Activated T-cell treated with anti-CD3 and anti-CD28 coated beads, Interleukin-2, amount 50 U/mL, for 72 hours (primary cell): ENCODE data around the gene TBC1D22B. TPM values are rescaled to one million over a fixed set of nuclear protein-coding genes. Genes with fewer than 3 reads are reported as not detected.

ENCODE experiments used
- ATAC-seq, 2 donors: fragments of 150-1000 bp; cut with Tn5 transposase; replicated peaks in 1 of 2; 2 replicates each; pipeline ENCODE4 v1.10.0; 2021; ENCODE audit warnings: moderate library complexity in 2 of 2, mild to moderate bottlenecking in 1 of 2
- DNase-seq, 2 donors: peaks; one replicate each; pipeline ENCODE4 v3.0.0; 2021 to 2022; ENCODE audit warnings: mixed read lengths in 1 of 2
- H3K27ac Mint-ChIP-seq: one replicate; pipeline ENCODE4 v1.8.0; 2022; ENCODE audit warnings: mild to moderate bottlenecking, moderate library complexity, mixed read lengths
- H3K27me3 Mint-ChIP-seq: one replicate; pipeline ENCODE4 v1.8.0; 2022; ENCODE audit warnings: low read depth, mixed read lengths
- H3K36me3 Mint-ChIP-seq, 2 donors: one replicate each; pipeline ENCODE4 v1.8.0; 2022; ENCODE audit warnings: mixed read lengths in 2 of 2, mild to moderate bottlenecking in 1 of 2; ENCODE audit not compliant: insufficient read depth in 2 of 2
- H3K4me1 Mint-ChIP-seq: one replicate; pipeline ENCODE4 v1.8.0; 2022; ENCODE audit warnings: low read depth, mixed read lengths
- H3K4me3 Mint-ChIP-seq, 2 donors: one replicate each; pipeline ENCODE4 v1.8.0; 2022; ENCODE audit warnings: mild to moderate bottlenecking in 2 of 2, mixed read lengths in 2 of 2, moderate library complexity in 2 of 2
- H3K9me3 Mint-ChIP-seq, 2 donors: one replicate each; pipeline ENCODE4 v1.8.0; 2022; ENCODE audit warnings: mixed read lengths in 2 of 2
- total RNA-seq, 2 donors: library from RNA; stranded (reverse); gene quantifications; one replicate each; pipeline ENCODE4 v1.2.3, GENCODE V29; 2022

Gene TBC1D22B
- total RNA-seq, 2 donors from 2014 or later: 23.2 to 24.4 TPM

GRCh38 chr6:37261198-37261597 is 3.6 kb downstream of the TBC1D22B start:
- Mint-ChIP-seq H3K27me3 (no peaks in the 10 kb centered on the region), H3K4me1 (peaks cover 85% of the 10 kb centered on the region), H3K27ac (peak overlapping the region; percentile 33), H3K4me3 (peak overlapping the region; percentile 30 to 65), H3K36me3 (peaks cover 1 to 7% of the 10 kb centered on the region in 2 donors), H3K9me3 (no peaks in the 10 kb centered on the region)
- DNase-seq (no peak), ATAC-seq (no peak)

DNA sequence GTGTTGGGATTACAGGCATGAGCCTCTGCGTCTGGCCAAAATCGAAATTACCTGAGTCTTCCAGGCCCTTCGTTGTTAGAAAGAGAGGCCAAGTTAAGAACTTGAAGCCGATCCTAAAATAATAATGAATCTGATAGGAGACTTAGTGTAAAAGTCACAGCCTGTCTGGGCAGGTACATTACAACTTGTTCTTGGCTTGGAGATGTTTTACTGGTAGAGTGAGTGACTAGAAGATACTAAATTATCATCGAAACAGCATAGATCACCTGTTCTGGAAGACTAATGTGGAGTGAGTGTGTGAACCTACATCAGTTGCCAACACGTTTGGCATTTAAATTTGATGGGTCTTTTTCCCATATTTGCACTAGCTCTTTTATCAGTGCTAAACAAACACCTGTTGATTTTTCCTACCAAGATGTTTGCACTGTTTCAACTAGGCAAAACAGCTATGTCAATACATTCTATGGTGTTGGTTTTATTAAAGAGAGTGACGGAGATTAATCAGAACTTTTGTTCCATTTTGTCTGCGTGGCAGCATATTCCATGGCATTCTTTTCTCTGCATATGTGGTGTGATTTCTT is 5.0 kb downstream of the TBC1D22B start:
- Mint-ChIP-seq H3K4me1 (peaks cover 75% of the 10 kb centered on the region), H3K9me3 (no peaks in the 10 kb centered on the region), H3K4me3 (peak overlapping the region in 1 of 2 donors; percentile 4), H3K36me3 (peaks cover 1 to 7% of the 10 kb centered on the region in 2 donors), H3K27ac (no peak overlapping the region), H3K27me3 (no peaks in the 10 kb centered on the region)
- no peak for DNase-seq
- ATAC-seq: no peak

DNA sequence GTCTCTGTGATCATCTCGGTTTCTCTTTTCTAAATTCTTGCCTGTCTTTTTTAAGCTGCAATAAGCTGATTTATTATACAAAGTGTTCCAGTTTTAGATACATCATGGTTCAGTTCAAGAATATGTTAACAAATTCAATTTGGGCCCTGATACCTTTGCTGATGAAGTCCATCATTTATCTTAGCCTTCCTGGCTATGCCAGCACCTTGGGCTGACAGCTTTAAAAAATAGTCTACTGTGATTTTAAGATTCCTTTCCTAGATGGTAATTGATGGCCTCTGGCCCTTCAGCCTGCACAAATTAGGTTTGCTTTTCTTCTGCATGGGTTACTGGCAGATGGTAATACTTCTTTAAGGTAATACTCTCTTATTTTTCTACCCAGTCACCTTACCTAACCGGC is 7.4 kb downstream of the TBC1D22B start:
- ATAC-seq (no peak), DNase-seq (no peak)
- no peaks in the 10 kb centered on the region for H3K9me3 Mint-ChIP-seq
- peak overlapping the region in 1 of 2 donors; percentile 2 for H3K4me3 Mint-ChIP-seq
- H3K4me1 Mint-ChIP-seq: peaks cover 70% of the 10 kb centered on the region
- H3K27ac Mint-ChIP-seq: peak overlapping the region; percentile 27
- no peaks in the 10 kb centered on the region for H3K27me3 Mint-ChIP-seq
- peaks cover 3 to 8% of the 10 kb centered on the region in 2 donors for H3K36me3 Mint-ChIP-seq

DNA sequence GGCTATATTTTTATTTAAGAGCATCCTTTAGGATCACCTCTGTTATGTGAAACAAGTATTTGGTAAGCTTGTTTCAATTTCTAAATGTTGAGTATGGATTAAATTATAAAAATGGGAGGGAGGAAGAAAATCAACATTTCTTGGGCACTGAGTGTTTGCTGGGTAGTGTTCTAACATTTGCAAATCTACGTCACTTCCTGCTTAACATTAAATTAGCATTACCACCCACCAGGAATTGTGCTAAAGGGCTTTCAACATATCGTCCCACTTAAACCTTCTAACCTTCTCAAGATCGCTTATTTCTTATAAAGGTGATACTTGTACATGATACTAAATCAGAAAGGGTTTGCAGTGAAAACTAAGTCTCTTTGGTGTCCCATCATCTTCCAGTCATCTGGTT is 8.3 kb downstream of the TBC1D22B start:
- no peaks in the 10 kb centered on the region for H3K9me3 Mint-ChIP-seq
- peaks cover 61% of the 10 kb centered on the region for H3K4me1 Mint-ChIP-seq
- DNase-seq (no peak), ATAC-seq (no peak)
- no peak overlapping the region for H3K4me3 Mint-ChIP-seq
- H3K36me3 Mint-ChIP-seq: peaks cover 3 to 9% of the 10 kb centered on the region in 2 donors
- no peaks in the 10 kb centered on the region for H3K27me3 Mint-ChIP-seq
- no peak overlapping the region for H3K27ac Mint-ChIP-seq

- Mint-ChIP-seq H3K36me3 (peaks cover 4 to 12% of the 10 kb centered on the region in 2 donors), H3K4me3 (no peak overlapping the region), H3K4me1 (peaks cover 53% of the 10 kb centered on the region), H3K9me3 (no peaks in the 10 kb centered on the region), H3K27ac (no peak overlapping the region), H3K27me3 (no peaks in the 10 kb centered on the region)
- no peak for DNase-seq
- no peak for ATAC-seq
These were observed 11.5 kb downstream of the TBC1D22B start for GRCh38 chr6:37269105-37269504.

DNA sequence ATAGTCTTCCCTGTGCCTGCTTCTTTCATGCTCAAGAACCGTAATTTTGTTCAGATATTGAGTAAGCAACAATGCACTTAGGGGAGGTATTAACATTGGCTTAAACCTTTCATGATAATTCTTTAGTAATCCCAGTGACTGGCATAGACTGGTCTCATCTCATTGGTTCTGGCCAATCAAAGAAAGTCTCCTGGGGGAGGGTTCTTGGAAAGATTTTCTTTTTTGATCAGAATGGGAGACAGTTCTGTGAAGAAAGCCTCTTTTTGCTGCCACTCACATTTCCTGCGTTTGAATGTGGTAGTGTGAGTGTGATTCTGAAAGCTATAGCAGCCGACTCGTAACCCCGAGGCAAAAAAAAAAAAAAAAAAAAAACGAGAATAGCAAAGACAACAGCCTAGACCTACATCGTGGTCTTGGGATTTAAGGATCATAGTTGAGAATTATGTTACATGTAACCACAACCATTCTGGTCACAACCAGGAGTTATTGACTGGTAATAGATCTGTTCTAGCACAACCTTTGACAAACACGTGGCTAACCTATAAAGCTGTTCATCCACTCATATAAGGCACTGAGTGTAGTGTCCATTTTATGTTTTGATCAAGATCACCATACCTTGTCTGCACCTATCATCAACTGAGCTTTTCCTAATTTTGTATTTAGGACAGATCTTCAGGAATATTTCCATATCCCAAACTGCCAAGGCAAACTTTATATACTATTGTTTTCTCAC is 15.4 kb downstream of the TBC1D22B start:
- Mint-ChIP-seq H3K27me3 (no peaks in the 10 kb centered on the region), H3K4me1 (peaks cover 64% of the 10 kb centered on the region), H3K27ac (peak overlapping the region; percentile 53), H3K9me3 (no peaks in the 10 kb centered on the region), H3K36me3 (peaks cover 8 to 17% of the 10 kb centered on the region in 2 donors), H3K4me3 (peak overlapping the region; percentile 60 to 68)
- DNase-seq (no peak), ATAC-seq (peak; percentile 71 to 72)

GRCh38 chr6:37273690-37274089 is 16.1 kb downstream of the TBC1D22B start:
- H3K27ac Mint-ChIP-seq: peak overlapping the region; percentile 53
- H3K4me1 Mint-ChIP-seq: peaks cover 57% of the 10 kb centered on the region
- DNase-seq (no peak), ATAC-seq (no peak)
- no peaks in the 10 kb centered on the region for H3K9me3 Mint-ChIP-seq
- peak overlapping the region; percentile 60 to 68 for H3K4me3 Mint-ChIP-seq
- peaks cover 5 to 15% of the 10 kb centered on the region in 2 donors for H3K36me3 Mint-ChIP-seq
- H3K27me3 Mint-ChIP-seq: no peaks in the 10 kb centered on the region

- DNase-seq: no peak
- H3K4me3 Mint-ChIP-seq: no peak overlapping the region
- no peak for ATAC-seq
- H3K9me3 Mint-ChIP-seq: no peaks in the 10 kb centered on the region
- no peak overlapping the region for H3K27ac Mint-ChIP-seq
- H3K36me3 Mint-ChIP-seq: peaks cover 7 to 20% of the 10 kb centered on the region in 2 donors
- no peaks in the 10 kb centered on the region for H3K27me3 Mint-ChIP-seq
- peaks cover 57% of the 10 kb centered on the region for H3K4me1 Mint-ChIP-seq
These were observed 17.8 kb downstream of the TBC1D22B start for GRCh38 chr6:37275350-37275749.

DNA sequence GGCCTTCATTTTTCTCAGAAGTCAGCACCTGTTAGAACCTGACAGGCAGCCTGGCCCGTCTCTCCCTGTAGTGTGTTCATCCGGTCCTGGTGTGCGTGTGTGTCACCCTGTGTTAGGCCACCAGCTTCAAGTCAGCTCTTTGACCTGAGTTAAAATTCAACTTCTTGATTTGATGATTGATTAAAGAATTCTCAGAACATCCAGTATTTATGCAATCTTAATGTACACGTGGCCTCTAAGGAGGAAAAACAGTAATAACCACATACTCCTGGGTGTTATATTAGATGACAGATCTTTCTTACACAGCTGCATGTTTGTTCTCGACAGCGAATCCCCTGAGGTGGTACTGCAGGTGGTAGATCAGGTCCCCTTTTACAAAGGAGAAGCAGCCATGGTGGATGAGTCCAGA is 19.4 kb downstream of the TBC1D22B start:
- H3K4me1 Mint-ChIP-seq: peaks cover 60% of the 10 kb centered on the region

GRCh38 chr6:37279366-37280134 is 22.0 kb downstream of the TBC1D22B start:
- no peak for ATAC-seq
- H3K36me3 Mint-ChIP-seq: peaks cover 14 to 15% of the 10 kb centered on the region in 2 donors
- H3K9me3 Mint-ChIP-seq: no peaks in the 10 kb centered on the region
- DNase-seq: no peak
- H3K4me1 Mint-ChIP-seq: peaks cover 41% of the 10 kb centered on the region
- H3K4me3 Mint-ChIP-seq: no peak overlapping the region
- H3K27me3 Mint-ChIP-seq: no peaks in the 10 kb centered on the region
- no peak overlapping the region for H3K27ac Mint-ChIP-seq

More for the DNA sequence above, 19.4 kb downstream of the TBC1D22B start:
- DNase-seq: no peak
- H3K27ac Mint-ChIP-seq: peak overlapping the region; percentile 3
- H3K27me3 Mint-ChIP-seq: no peaks in the 10 kb centered on the region
- peaks cover 7 to 16% of the 10 kb centered on the region in 2 donors for H3K36me3 Mint-ChIP-seq
- ATAC-seq: peak; percentile 63 to 65
- peak overlapping the region in 1 of 2 donors; percentile 1 for H3K4me3 Mint-ChIP-seq
- H3K9me3 Mint-ChIP-seq: no peaks in the 10 kb centered on the region

GRCh38 chr6:37280162-37280887 is 22.8 kb downstream of the TBC1D22B start:
- DNase-seq: no peak
- no peaks in the 10 kb centered on the region for H3K27me3 Mint-ChIP-seq
- H3K27ac Mint-ChIP-seq: no peak overlapping the region
- no peaks in the 10 kb centered on the region for H3K9me3 Mint-ChIP-seq
- peaks cover 40% of the 10 kb centered on the region for H3K4me1 Mint-ChIP-seq
- H3K36me3 Mint-ChIP-seq: peaks cover 15 to 16% of the 10 kb centered on the region in 2 donors
- no peak overlapping the region for H3K4me3 Mint-ChIP-seq
- no peak for ATAC-seq

- Mint-ChIP-seq H3K4me3 (no peak overlapping the region), H3K27me3 (no peaks in the 10 kb centered on the region), H3K4me1 (peaks cover 31% of the 10 kb centered on the region), H3K36me3 (peaks cover 19 to 27% of the 10 kb centered on the region in 2 donors), H3K27ac (peak overlapping the region; percentile 40), H3K9me3 (no peaks in the 10 kb centered on the region)
- no peak for ATAC-seq
- no peak for DNase-seq
These were observed 24.8 kb downstream of the TBC1D22B start for GRCh38 chr6:37282371-37282770.
